Adrenal gland (tissue), 5 donors: ENCODE results near the gene RBM47.

Experiments
- CTCF ChIP-seq, 6 experiments: fragments of 450-650 bp in 4 of 6; fragments of 200-600 bp in 2 of 6; sonication (generic) in 1 of 6; IDR thresholded peaks; 1 replicate in 5 of 6; 2 replicates in 1 of 6; pipeline versions ENCODE4 v1.5.1 to v1.8.0; 2016 to 2021; ENCODE audit warnings: antibody characterized with exemption in 6 of 6, mild to moderate bottlenecking in 2 of 6, moderate library complexity in 1 of 6
- POLR2A ChIP-seq, 2 donors: fragments of 450-650 bp; IDR thresholded peaks; one replicate each; pipeline ENCODE4 v1.6.1; 2017; ENCODE audit warnings: antibody characterized with exemption in 2 of 2, mild to moderate bottlenecking in 2 of 2, moderate library complexity in 1 of 2
- donor health status: DM: no; HTN: no; CAD: no.

DNA sequence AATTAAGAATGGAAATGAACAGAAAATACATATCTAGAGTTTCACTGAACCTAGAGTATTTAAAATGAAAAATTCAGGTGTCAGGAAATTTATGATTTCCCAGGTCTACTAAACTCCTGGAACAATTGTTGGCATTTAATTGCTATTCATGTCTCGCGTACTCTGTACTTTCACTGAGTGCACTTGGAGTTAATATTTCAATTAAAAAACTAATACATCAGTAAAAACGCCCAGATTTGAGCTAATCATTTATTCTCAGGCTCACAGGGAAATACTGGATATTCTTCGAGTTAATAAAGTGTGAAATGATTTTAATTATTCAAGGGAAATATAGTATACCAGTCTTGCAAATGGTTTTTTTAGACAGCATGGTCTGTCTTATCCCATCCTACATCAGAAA is 168.6 kb downstream of the RBM47 start:
- TF ChIP-seq POLR2A (IDR thresholded peaks at IDR 0.05) (no peak), CTCF (IDR thresholded peaks at IDR 0.05) (no peak)
